GM12878 (cell line): ENCODE results near the gene INHBC. TPM values are rescaled to one million over a fixed set of nuclear protein-coding genes. Genes with fewer than 3 reads are reported as not detected.

Experiments
- ATAC-seq: fragments of 200-7000 bp; cut with Tn5 transposase; 3 replicates; pipeline ENCODE4 v1.9.1; 2020; ENCODE audit warnings: mild to moderate bottlenecking, moderate library complexity
- BruUV-seq: library from RNA; stranded (reverse); fragments of 400-500 nt; replicated peaks from 2 replicates; lab custom pipeline; 2021; lab: Mats Ljungman, UMichigan
- CTCF ChIA-PET: fragments of 300-600 bp; sonication (Branson Sonifier 250); formaldehyde crosslinking; extraction: SDS; loops from one replicate; lab custom pipeline; 2021; ENCODE audit warnings: inconsistent platforms; lab: Yijun Ruan, JAX
- POLR2A ChIA-PET: fragments of 350-600 bp; formaldehyde crosslinking; extraction: SDS; loops from one replicate; lab custom pipeline; 2021; ENCODE audit warnings: inconsistent platforms; lab: Charles Lee
- RAD21 ChIA-PET: fragments of 300-600 bp; sonication (Branson Sonifier 250); formaldehyde crosslinking; loops from one replicate; lab custom pipeline; 2023; ENCODE audit warnings: antibody characterized with exemption; ENCODE audit not compliant: unreplicated experiment; lab: Charles Lee
- SMC1A ChIA-PET: fragments of 300-600 bp; sonication (Branson Sonifier 250); formaldehyde crosslinking; loops from one replicate; lab custom pipeline; 2023; ENCODE audit not compliant: unreplicated experiment, uncharacterized antibody; lab: Charles Lee
- DNase-seq: peaks from one replicate; pipeline ENCODE4 v3.0.0-alpha.2; 2011; ENCODE audit warnings: low read depth, low spot score
- FAIRE-seq: peaks from 3 replicates; lab custom pipeline; 2011; peaks lifted over from hg19 to GRCh38; lab: Jason Lieb, UNC
- H2AFZ ChIP-seq: 2 replicates; pipeline ENCODE4 v1.6.0; 2011; ENCODE audit warnings: low read depth, low read length, control low read depth; ENCODE audit not compliant: control insufficient read depth
- H3K27ac ChIP-seq: 2 replicates; pipeline ENCODE4 v1.5.1; 2011; ENCODE audit warnings: control low read depth; ENCODE audit not compliant: control insufficient read depth, insufficient read depth
- H3K27me3 ChIP-seq, 2 experiments: replicated peaks in 1 of 2; 2 replicates each; pipeline versions ENCODE4 v1.6.0 to v1.6.1; 2011; ENCODE audit warnings: low read length in 1 of 2; ENCODE audit not compliant: control insufficient read depth in 2 of 2, insufficient read depth in 2 of 2
- H3K36me3 ChIP-seq, 2 experiments: 2 replicates each; pipeline ENCODE4 v1.5.1; 2011; ENCODE audit warnings: low read length in 1 of 2; ENCODE audit not compliant: control insufficient read depth in 2 of 2, insufficient read depth in 2 of 2
- H3K4me1 ChIP-seq: 2 replicates; pipeline ENCODE4 v1.6.1; 2011; ENCODE audit warnings: mild to moderate bottlenecking, low read length, moderate library complexity, mixed read lengths; ENCODE audit not compliant: control insufficient read depth, insufficient read depth
- H3K4me2 ChIP-seq: 2 replicates; pipeline ENCODE4 v1.6.0; 2011; ENCODE audit warnings: control low read depth; ENCODE audit not compliant: control insufficient read depth, insufficient read depth
- H3K4me3 ChIP-seq: fragments of 200-600 bp; sonication (generic); 2 replicates; pipeline ENCODE4 v1.5.1; 2016
- H3K79me2 ChIP-seq: 2 replicates; pipeline ENCODE4 v1.6.0; 2011; ENCODE audit warnings: low read length; ENCODE audit not compliant: control insufficient read depth, insufficient read depth
- H3K9ac ChIP-seq: 2 replicates; pipeline ENCODE4 v1.8.0; 2011; ENCODE audit warnings: low read length, control low read depth, mixed read lengths; ENCODE audit not compliant: control insufficient read depth, insufficient read depth
- H3K9me3 ChIP-seq: replicated peaks from 3 replicates; pipeline ENCODE4 v1.5.1; 2011; ENCODE audit warnings: mild to moderate bottlenecking, low read length; ENCODE audit not compliant: control insufficient read depth, insufficient read depth
- H4K20me1 ChIP-seq: 2 replicates; pipeline ENCODE4 v1.6.0; 2011; ENCODE audit not compliant: control insufficient read depth, insufficient read depth
- CBFB ChIP-seq: IDR thresholded peaks from 2 replicates; pipeline ENCODE4 v1.6.1; 2016; ENCODE audit warnings: antibody characterized with exemption, low read depth
- CBX3 ChIP-seq: fragments of 200-600 bp; sonication (generic); IDR thresholded peaks from 2 replicates; pipeline ENCODE4 v1.6.1; 2016; ENCODE audit warnings: low read depth, borderline replicate concordance
- CHD4 ChIP-seq: fragments of 200-600 bp; sonication (generic); IDR thresholded peaks from 2 replicates; pipeline ENCODE4 v1.6.1; 2016; ENCODE audit warnings: mild to moderate bottlenecking
- CREB1 ChIP-seq: IDR thresholded peaks from 2 replicates; pipeline ENCODE4 v1.6.1; 2012; ENCODE audit warnings: low read depth, mild to moderate bottlenecking, inconsistent platforms
- ELK1 ChIP-seq: IDR thresholded peaks from 2 replicates; pipeline ENCODE4 v1.6.1; 2012; ENCODE audit warnings: low read depth, low read length, improper control_type of control experiment
- HSF1 ChIP-seq: fragments of 150-350 bp; IDR thresholded peaks from 2 replicates; pipeline ENCODE4 v1.6.1; 2014; ENCODE audit warnings: mild to moderate bottlenecking, low read depth, low read length
- JUND ChIP-seq: IDR thresholded peaks from 2 replicates; pipeline ENCODE4 v1.6.1; 2012; ENCODE audit warnings: low read depth, mild to moderate bottlenecking, low read length, improper control_type of control experiment, moderate library complexity
- LARP7 ChIP-seq: fragments of 450-650 bp; IDR thresholded peaks from 2 replicates; pipeline ENCODE4 v1.6.1; 2017; ENCODE audit warnings: mild to moderate bottlenecking
- MEF2A ChIP-seq: IDR thresholded peaks from 2 replicates; pipeline ENCODE4 v1.6.1; 2011; ENCODE audit warnings: low read depth, mild to moderate bottlenecking, low read length, moderate library complexity; ENCODE audit not compliant: insufficient read depth
- MEF2B ChIP-seq: fragments of 450-650 bp; IDR thresholded peaks from 2 replicates; pipeline ENCODE4 v1.6.1; 2018; ENCODE audit warnings: mild to moderate bottlenecking, moderate library complexity; ENCODE audit not compliant: partially characterized antibody, poor library complexity, severe bottlenecking
- PML ChIP-seq: IDR thresholded peaks from 2 replicates; pipeline ENCODE4 v1.6.1; 2012; ENCODE audit warnings: low read length, inconsistent platforms
- RBBP5 ChIP-seq: fragments of 200-600 bp; sonication (generic); conservative IDR thresholded peaks from 2 replicates; pipeline ENCODE4 v1.6.1; 2016
- TBL1XR1 ChIP-seq: IDR thresholded peaks from 2 replicates; pipeline ENCODE4 v1.6.1; 2012; ENCODE audit warnings: low read depth, low read length, improper control_type of control experiment
- WRNIP1 ChIP-seq: IDR thresholded peaks from 2 replicates; pipeline ENCODE4 v1.6.1; 2011; ENCODE audit warnings: low read depth, low read length, improper control_type of control experiment, borderline replicate concordance
- ZBTB33 ChIP-seq: fragments of 450-650 bp; IDR thresholded peaks from 2 replicates; pipeline ENCODE4 v1.6.1; 2017; ENCODE audit warnings: mild to moderate bottlenecking
- ZBTB4 ChIP-seq: fragments of 450-650 bp; formaldehyde crosslinking; IDR thresholded peaks from 2 replicates; pipeline ENCODE4 v1.4.0; 2022; ENCODE audit warnings: mild to moderate bottlenecking, moderate library complexity
- ZNF274 ChIP-seq: IDR thresholded peaks from one replicate; pipeline ENCODE4 v1.8.0; 2011; ENCODE audit not compliant: insufficient read length, insufficient read depth
- WGBS: methylation state at CpG from one replicate; pipeline ENCODE4 v1.1.6; 2016; ENCODE audit warnings: low lambda C conversion rate; ENCODE audit not compliant: insufficient replicate concordance, insufficient coverage; ENCODE audit errors: missing lambda C conversion rate; 5-methylcytosine and 5-hydroxymethylcytosine counted together
- in situ Hi-C: fragments of 300-500 bp; cut with MboI; formaldehyde crosslinking; loops from 9 replicates; pipeline ENCODE4 v1.14.3; 2018; ENCODE audit warnings: mixed read lengths
- intact Hi-C: fragments of 100-400 bp; cut with micrococcal nuclease; formaldehyde crosslinking; loops from one replicate; pipeline ENCODE4 v1.14.2; 2022; ENCODE audit not compliant: unreplicated experiment
- polyA plus RNA-seq, 11 experiments: library from polyadenylated mRNA; depleted of rRNA in 4 of 11; unstranded in 6 of 11; stranded (reverse) in 5 of 11; fragments of >200 nt; fragmentation: Nextera tagmentation in 4 of 11; fragmentation: Illumina TruSeq in 1 of 11; extraction: Ambion mirVana in 4 of 11; extraction: Trizol in 1 of 11; gene quantifications; 1 replicate in 1 of 11; 2 replicates in 10 of 11; pipeline versions ENCODE4 v1.2.1 to v1.2.3, GENCODE V29; 2011 to 2016; ENCODE audit warnings: inconsistent platforms in 2 of 11, missing spikeins in 2 of 11, low read depth in 1 of 11
- total RNA-seq, 4 experiments: library from RNA; depleted of rRNA in 3 of 4; stranded (reverse); fragments of >200 nt in 3 of 4; fragmentation: Illumina TruSeq in 1 of 4; extraction: Trizol in 1 of 4; gene quantifications; 2 replicates each; pipeline versions ENCODE4 v1.2.1 to v1.2.3, GENCODE V29; 2013 to 2021

The INHBC gene
- total and polyA plus RNA-seq, 10 of the 15 experiments (the other 5 are each of a cell fraction or from before 2014, with no cell fraction given), result 0.04 to 0.22 (median 0.13) TPM; not detected in 5

- Histone ChIP-seq H3K4me2 (no peak overlapping the region), H4K20me1 (no peaks in the 10 kb centered on the region), H3K79me2 (no peaks in the 10 kb centered on the region), H2AFZ (no peak overlapping the region), H3K27me3 (no peaks in the 10 kb centered on the region), H3K9me3 (no peaks in the 10 kb centered on the region), H3K36me3 (no peaks in the 10 kb centered on the region; a peak in 2 of 4 replicates), H3K9ac (no peak overlapping the region), H3K4me1 (no peaks in the 10 kb centered on the region), H3K4me3 (no peak overlapping the region), H3K27ac (no peak overlapping the region)
- CTCF ChIA-PET, result interaction anchor here (1.0 to 2.2 kb wide), 3 partner anchors 68 to 125 kb away, joined by 3 to 9 read pairs (median 3); partner anchors contain the start of gene INHBE
- in situ Hi-C loops (no loop called here), intact Hi-C loops (no loop called here)
- DNase-seq, result no peak
- WGBS, result 96% methylated on average over 28 of the region's 33 CpGs
- no peak for FAIRE-seq
- POLR2A ChIA-PET, result interaction anchor here (1.0 kb wide), 1 partner anchor 13 kb away, joined by 3 read pairs; no protein-coding TSS in a partner anchor
- no peak for ATAC-seq
- RAD21 ChIA-PET, result no interaction called here
- BruUV-seq, result no TSS peak
- SMC1A ChIA-PET, result no interaction called here
- no peak for TF ChIP-seq LARP7
- TF ChIP-seq ZBTB4 (CRISPR knock-in tag), result no peak
- TF ChIP-seq CREB1, result no peak
- TF ChIP-seq WRNIP1, result no peak
- no peak for TF ChIP-seq PML
- TF ChIP-seq CHD4, result no peak
- TF ChIP-seq ZNF274, result no peak
- TF ChIP-seq CBFB, result no peak
- TF ChIP-seq MEF2B, result no peak
- no peak for TF ChIP-seq TBL1XR1
- TF ChIP-seq MEF2A, result no peak
- TF ChIP-seq ZBTB33, result no peak
- TF ChIP-seq HSF1, result no peak
- TF ChIP-seq JUND, result no peak
- no peak for TF ChIP-seq CBX3
- no peak for TF ChIP-seq RBBP5
- TF ChIP-seq ELK1, result no peak
These were observed 48.3 kb upstream of the INHBC start for GRCh38 chr12:57386187-57386720.
